HG02571 (cell line): ENCODE measurements around the gene WDR7.

Source experiments
- ATAC-seq: cut with Tn5 transposase; IDR thresholded peaks from one replicate; pipeline ENCODE4 v1.9.1; 2021; ENCODE audit warnings: mild to moderate bottlenecking, moderate library complexity; ENCODE audit not compliant: unreplicated experiment

Gene WDR7

GRCh38 chr18:56982766-56983165 lies 331.6 kb downstream of the WDR7 start:
- ATAC-seq, result no peak

GRCh38 chr18:56983275-56983992 lies 332.3 kb downstream of the WDR7 start:
- no peak for ATAC-seq

DNA sequence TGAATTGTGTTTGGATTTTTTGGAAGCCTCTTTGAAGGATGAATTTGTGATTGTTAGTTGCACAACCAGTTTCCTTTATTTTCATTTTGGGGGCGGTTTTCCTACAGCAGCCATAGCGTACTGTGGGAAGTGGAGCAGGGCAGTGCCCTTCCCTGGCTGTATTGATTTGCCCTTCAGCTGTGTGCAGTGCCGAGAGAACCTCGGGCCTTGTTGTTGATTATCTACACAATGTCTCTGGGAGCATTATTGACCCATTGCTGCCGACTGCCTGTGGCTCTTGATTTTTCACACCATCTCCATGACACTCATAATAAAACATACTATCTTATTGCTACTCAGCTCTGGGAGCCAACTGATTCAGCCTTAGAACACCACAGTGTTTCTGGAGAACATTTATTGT lies 333.6 kb downstream of the WDR7 start:
- ATAC-seq, result no peak

DNA sequence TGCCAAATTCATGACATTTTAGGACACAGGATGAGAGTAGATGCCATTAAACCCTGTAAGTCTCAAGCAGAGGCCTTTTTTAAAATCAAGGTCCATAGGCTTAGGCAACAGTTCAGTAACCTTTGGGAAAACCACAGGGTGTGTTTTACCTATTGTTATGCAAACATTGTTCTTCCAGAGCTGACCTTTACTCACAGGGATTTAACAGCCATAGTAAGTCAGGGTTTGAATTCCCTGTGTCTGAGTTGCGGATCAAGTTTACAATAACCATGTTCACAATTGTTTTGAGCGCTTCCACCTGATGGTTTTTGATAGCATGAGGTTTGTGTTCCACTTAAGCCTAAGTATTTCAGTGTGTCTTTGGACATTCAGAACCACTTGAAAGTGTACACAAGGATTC lies 335.7 kb downstream of the WDR7 start:
- no peak for ATAC-seq

- no peak for ATAC-seq
Observed at GRCh38 chr18:56987236-56987635, 336.1 kb downstream of the WDR7 start.

DNA sequence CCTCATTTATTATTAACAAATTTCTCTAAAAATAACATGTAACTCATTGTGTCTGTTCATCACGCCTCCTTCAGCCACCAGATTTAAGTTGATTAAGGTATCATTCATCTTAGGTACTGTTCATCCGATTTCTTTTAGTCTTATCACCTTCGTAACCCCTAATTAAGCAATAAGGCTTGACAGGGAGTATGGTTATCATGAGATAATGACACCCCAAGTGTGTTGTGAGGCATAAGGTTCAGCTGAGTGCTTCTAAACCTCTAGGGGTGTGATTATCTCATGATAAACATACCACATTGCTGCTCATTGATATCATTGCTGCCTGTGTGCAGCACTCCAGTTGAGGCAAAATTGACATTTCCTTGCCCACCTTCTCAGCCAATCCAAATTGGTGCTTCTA lies 336.9 kb downstream of the WDR7 start:
- no peak for ATAC-seq

DNA sequence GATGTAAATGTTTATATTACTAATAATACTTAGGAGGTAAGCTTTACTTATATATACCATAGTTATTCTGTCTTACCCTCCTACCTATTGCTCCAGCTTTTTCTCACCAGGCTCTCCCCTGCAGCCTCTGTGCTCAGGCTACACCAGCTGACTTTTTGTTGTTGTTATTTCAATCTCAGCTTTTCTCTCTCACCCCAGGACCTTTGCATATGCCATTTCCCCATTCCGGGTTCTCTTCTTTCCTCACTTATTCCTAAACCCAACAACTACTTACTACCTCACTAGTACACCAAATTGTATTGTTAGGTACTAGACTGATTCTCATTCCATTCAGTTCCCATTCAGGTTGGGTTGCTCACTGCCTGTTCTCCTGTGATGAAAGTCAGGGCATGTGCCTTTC lies 339.5 kb downstream of the WDR7 start:
- no peak for ATAC-seq

GRCh38 chr18:56992777-56993176 lies 341.6 kb downstream of the WDR7 start:
- no peak for ATAC-seq

DNA sequence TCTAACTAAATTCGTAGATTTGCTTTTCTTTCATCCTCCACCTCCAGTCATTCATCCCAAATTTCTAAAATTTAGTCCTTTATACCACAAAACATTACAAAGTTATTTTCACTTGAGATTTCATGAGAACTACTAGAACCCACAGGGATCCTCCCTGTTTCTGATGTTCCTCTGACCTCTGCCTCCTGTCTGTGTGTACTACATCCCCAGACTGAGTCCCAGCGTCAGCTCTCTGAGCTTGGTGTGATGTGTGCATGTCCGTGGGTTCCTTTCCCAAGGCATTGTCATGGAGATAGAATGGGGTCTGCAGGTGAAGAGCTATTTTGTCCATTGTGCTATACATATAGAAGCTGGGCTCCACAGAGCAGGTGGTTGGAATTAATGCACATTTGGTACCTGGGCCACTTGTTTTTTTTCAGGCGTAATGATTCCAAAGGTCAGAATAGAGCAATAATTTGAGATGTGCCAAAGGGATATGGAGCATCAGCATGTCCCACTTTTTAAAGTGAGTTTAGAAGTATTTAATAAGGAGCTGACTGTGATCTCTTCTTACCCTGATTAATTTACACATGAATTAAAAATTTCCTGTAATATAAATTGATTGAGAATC lies 344.5 kb downstream of the WDR7 start:
- ATAC-seq, result no peak

DNA sequence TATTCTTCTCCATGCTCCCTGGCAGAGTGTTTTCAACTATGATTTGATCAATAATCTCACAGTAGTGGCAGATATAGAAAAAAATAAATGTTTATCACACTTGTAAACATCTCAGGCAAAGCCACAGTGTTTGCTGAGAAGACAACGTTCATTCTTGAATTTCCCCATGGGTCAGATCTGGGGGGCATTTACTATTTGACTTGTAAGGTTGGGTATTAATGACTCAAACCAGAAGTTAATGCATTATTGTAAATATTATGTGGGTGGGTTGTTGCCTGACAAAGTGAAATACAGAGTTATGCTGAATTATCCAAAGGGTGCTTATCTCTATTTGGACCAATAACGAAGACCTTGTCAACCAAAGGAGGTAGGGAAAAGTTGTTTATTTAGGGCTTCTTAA lies 346.0 kb downstream of the WDR7 start:
- no peak for ATAC-seq

GRCh38 chr18:56999823-57000222 lies 348.7 kb downstream of the WDR7 start:
- no peak for ATAC-seq

DNA sequence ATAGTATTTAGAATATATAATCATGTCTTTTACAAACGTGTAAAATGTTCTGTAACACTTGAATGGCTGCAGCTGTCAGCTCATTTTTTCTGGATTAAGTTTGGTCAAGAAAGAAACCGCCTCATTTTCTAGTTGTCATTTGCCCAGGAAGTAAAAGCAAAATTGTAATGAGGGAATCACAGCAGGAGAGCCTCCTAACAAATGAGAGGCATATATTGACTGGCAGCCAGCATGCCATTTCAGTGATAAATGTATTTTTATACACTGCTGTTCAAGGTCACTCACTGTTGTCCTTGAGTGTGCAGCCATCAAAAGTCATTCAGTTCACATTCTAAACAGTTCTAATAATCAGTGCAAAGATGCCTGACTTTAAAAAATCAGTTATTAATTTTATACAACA lies 351.5 kb downstream of the WDR7 start:
- no peak for ATAC-seq

- ATAC-seq, result no peak
Observed at GRCh38 chr18:57003342-57003741, 352.2 kb downstream of the WDR7 start.

DNA sequence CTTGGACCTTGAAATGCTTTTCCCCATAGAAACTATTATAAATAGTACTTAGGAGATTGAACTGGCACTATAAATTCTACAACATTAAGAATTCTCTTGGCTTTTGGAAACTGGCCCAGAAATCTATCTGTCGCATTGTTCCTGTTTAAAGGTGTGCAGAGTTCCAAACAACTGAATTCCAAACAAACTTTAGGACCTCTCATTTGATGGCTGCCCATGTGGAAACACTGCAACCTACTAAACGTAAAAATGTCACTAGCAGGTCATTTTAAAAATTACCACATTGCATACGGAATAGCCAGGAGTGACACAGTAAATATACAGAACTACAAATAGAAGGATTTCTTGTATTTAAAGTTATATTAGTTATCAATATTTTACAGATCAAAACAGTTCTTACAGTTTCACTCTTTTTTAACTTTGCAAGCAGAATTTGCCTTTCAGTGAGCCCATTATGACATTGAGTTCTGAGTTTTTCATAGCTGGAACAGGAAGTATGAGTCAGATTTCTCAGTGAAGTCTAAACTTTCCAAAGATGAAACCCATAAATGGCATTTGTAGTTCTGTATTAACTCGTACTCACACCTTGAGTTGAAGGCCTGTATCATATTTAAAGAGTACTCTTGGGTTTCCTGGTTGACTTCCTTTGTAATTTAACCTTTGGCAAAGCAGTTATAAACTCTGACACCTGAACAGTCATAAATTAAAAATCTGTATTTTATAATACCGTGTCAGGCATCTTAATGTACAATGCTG lies 353.4 kb downstream of the WDR7 start:
- ATAC-seq, result peak; percentile 91

- ATAC-seq, result no peak
Observed at GRCh38 chr18:57008001-57008686, 357.0 kb downstream of the WDR7 start.

GRCh38 chr18:57009844-57010243 lies 358.7 kb downstream of the WDR7 start:
- no peak for ATAC-seq

GRCh38 chr18:57014772-57015413 lies 363.7 kb downstream of the WDR7 start:
- ATAC-seq, result no peak

DNA sequence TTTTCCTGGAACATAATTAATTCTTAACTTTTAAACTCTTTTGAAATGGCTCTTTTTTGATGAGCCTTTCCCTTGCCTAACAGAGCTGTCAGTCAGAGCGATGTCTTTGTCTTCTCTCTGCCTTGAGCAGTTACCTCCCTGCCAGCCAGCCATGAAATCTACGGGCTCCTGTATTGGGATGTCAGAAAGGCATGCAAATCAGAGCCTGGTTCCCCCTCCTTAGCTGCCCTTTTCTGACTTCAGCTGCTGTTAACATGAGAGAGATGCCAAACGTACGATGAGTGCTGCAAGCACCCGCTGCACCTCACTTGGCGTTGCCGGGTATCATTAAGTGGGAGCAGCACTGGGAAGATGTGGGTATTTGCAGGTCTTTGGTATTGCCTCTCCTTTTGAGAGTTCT lies 364.3 kb downstream of the WDR7 start:
- no peak for ATAC-seq

GRCh38 chr18:57018845-57019244 lies 367.7 kb downstream of the WDR7 start:
- ATAC-seq, result no peak

GRCh38 chr18:57022716-57023115 lies 371.6 kb downstream of the WDR7 start:
- ATAC-seq, result no peak

DNA sequence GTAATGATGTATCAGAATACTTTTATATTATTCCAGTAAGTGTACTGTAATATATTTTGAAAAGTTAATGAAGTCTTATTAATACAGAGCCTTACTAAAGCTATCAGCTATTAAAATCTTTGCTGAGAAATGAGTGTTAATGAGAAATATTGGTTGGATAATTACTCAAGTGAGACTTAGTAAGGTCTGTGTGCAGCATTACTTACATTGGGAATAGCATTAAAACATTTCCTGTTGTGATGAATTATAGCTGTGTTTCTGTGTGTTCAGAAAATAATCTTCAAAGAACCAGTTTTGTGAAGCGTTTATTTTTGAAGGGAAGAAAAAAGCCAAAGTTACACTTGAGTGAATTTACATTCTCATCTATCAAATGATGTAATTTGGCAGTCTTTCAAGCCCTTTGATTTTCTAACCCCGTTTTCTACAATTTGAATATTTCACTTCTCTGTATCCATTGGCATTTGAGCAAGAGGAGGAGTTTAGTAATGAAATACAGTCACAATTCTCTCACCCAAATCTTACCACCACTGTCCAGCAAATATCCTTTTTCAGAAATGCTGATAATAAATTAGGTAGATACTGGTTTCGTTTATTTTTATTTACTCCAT lies 372.2 kb downstream of the WDR7 start:
- no peak for ATAC-seq
